Bronchial epithelial cell (primary cell): ENCODE results near the gene TRRAP. TPM values are rescaled to one million over a fixed set of nuclear protein-coding genes. Genes with fewer than 3 reads are reported as not detected.

Source experiments
- DNase-seq: peaks from one replicate; pipeline ENCODE4 v3.0.0-alpha.2; 2010; ENCODE audit warnings: low read depth
- FAIRE-seq: peaks from 2 replicates; lab custom pipeline; 2011; peaks lifted over from hg19 to GRCh38; lab: Jason Lieb, UNC
- H3K27me3 ChIP-seq: 2 replicates; pipeline ENCODE4 v1.5.1; 2011; ENCODE audit warnings: low read length; ENCODE audit not compliant: control insufficient read depth, insufficient read depth
- H3K36me3 ChIP-seq: 2 replicates; pipeline ENCODE4 v1.5.1; 2011; ENCODE audit warnings: low read length; ENCODE audit not compliant: control insufficient read depth, insufficient read depth
- H3K4me3 ChIP-seq: 2 replicates; pipeline ENCODE4 v1.5.1; 2011; ENCODE audit warnings: mild to moderate bottlenecking, low read depth, low read length, control low read depth
- CTCF ChIP-seq: IDR thresholded peaks from 2 replicates; pipeline ENCODE4 v1.5.1; 2011; ENCODE audit warnings: mild to moderate bottlenecking, moderate library complexity, low read length, control low read depth, inconsistent platforms; ENCODE audit not compliant: insufficient read depth, severe bottlenecking
- total RNA-seq: library from RNA; depleted of rRNA; stranded (reverse); fragments of >200 nt; gene quantifications from 2 replicates; pipeline ENCODE4 v1.2.1, GENCODE V29; 2014

TRRAP gene
- total RNA-seq, 1 donor from 2014 or later, result 8.2 TPM

GRCh38 chr7:98974906-98975816, 96.8 kb downstream of the TRRAP start:
- no peaks in the 10 kb centered on the region for H3K27me3 ChIP-seq
- peaks cover 37% of the 10 kb centered on the region for H3K36me3 ChIP-seq
- DNase-seq (no peak), FAIRE-seq (no peak)
- no peak for TF ChIP-seq CTCF
- H3K4me3 ChIP-seq, result no peak overlapping the region

- peaks cover 36% of the 10 kb centered on the region for H3K36me3 ChIP-seq
- no peak for DNase-seq
- H3K4me3 ChIP-seq, result no peak overlapping the region
- TF ChIP-seq CTCF, result no peak
- no peak for FAIRE-seq
- no peaks in the 10 kb centered on the region for H3K27me3 ChIP-seq
Measured at GRCh38 chr7:98976396-98977185, 98.3 kb downstream of the TRRAP start.

GRCh38 chr7:98978672-98979071, 100.3 kb downstream of the TRRAP start:
- Histone ChIP-seq H3K36me3 (peaks cover 37% of the 10 kb centered on the region), H3K27me3 (no peaks in the 10 kb centered on the region), H3K4me3 (no peak overlapping the region)
- FAIRE-seq (no peak), DNase-seq (no peak)
- no peak for TF ChIP-seq CTCF

- no peaks in the 10 kb centered on the region for H3K27me3 ChIP-seq
- H3K4me3 ChIP-seq, result no peak overlapping the region
- DNase-seq (no peak), FAIRE-seq (no peak)
- H3K36me3 ChIP-seq, result peaks cover 32% of the 10 kb centered on the region
- TF ChIP-seq CTCF, result no peak
Measured at GRCh38 chr7:98981701-98982100, 103.4 kb downstream of the TRRAP start.

GRCh38 chr7:98982686-98983085, 104.4 kb downstream of the TRRAP start:
- TF ChIP-seq CTCF, result no peak
- H3K36me3 ChIP-seq, result peaks cover 28% of the 10 kb centered on the region
- DNase-seq (no peak), FAIRE-seq (no peak)
- H3K4me3 ChIP-seq, result no peak overlapping the region
- no peaks in the 10 kb centered on the region for H3K27me3 ChIP-seq
